Testis (tissue), 3 donors: ENCODE measurements around the gene FSTL4. TPM values are rescaled to one million over a fixed set of nuclear protein-coding genes. Genes with fewer than 3 reads are reported as not detected.

Experiments used
- DNase-seq: peaks from one replicate; pipeline ENCODE4 v3.0.0-alpha.2; 2019
- H3K27ac ChIP-seq, 2 donors: fragments of 200-600 bp; sonication (generic); one replicate each; pipeline ENCODE4 v1.5.1; 2019
- H3K27me3 ChIP-seq: fragments of 200-600 bp; sonication (generic); one replicate; pipeline ENCODE4 v1.5.1; 2019
- H3K36me3 ChIP-seq: fragments of 200-600 bp; sonication (generic); one replicate; pipeline ENCODE4 v1.5.1; 2017; ENCODE audit warnings: low read depth; ENCODE audit errors: missing control alignments
- H3K4me1 ChIP-seq: fragments of 200-600 bp; sonication (generic); one replicate; pipeline ENCODE4 v1.5.1; 2019
- H3K4me3 ChIP-seq, 2 donors: fragments of 200-600 bp; sonication (generic); one replicate each; pipeline ENCODE4 v1.5.1; 2017 to 2019
- H3K9me3 ChIP-seq: fragments of 200-600 bp; sonication (generic); one replicate; pipeline ENCODE4 v1.5.1; 2017
- POLR2A ChIP-seq: fragments of 450-650 bp; IDR thresholded peaks from one replicate; pipeline ENCODE4 v1.6.1; 2017; ENCODE audit warnings: antibody characterized with exemption, mild to moderate bottlenecking, moderate library complexity
- WGBS, 2 donors: methylation state at CpG; one replicate each; pipeline ENCODE4 v1.1.5; 2018; 5-methylcytosine and 5-hydroxymethylcytosine counted together
- intact Hi-C: fragments of 100-400 bp; cut with DNase I; formaldehyde crosslinking; loops from one replicate; pipeline ENCODE4 v1.15.1; 2023; ENCODE audit warnings: low total_unique reads
- polyA plus RNA-seq: library from polyadenylated mRNA; stranded (reverse); fragments of 350-450 nt; fragmentation: Illumina TruSeq; extraction: RNeasy Lipid Tissue Mini Kit (QIAGEN cat#74804); gene quantifications from one replicate; pipeline ENCODE4 v1.2.3, GENCODE V29; 2014; ENCODE audit warnings: low read depth, low replicate concordance; ENCODE audit not compliant: insufficient read depth
- total RNA-seq, 2 donors: library from RNA; depleted of rRNA; stranded (reverse); fragments of >200 nt; gene quantifications; one replicate each; pipeline ENCODE4 v1.2.3, GENCODE V29; 2016
- TF ChIP-seq, protein P1 (sequence below), 3 experiments: fragments of 450-650 bp in 2 of 3; fragments of 200-600 bp in 1 of 3; sonication (generic) in 1 of 3; IDR thresholded peaks; one replicate each; pipeline ENCODE4 v1.5.1; 2016 to 2019; ENCODE audit warnings: antibody characterized with exemption in 3 of 3, mild to moderate bottlenecking in 2 of 3, moderate library complexity in 1 of 3

Gene FSTL4
- total and polyA plus RNA-seq, 3 donors from 2014 or later = 7.1 to 8.6 (median 7.4) TPM

DNA sequence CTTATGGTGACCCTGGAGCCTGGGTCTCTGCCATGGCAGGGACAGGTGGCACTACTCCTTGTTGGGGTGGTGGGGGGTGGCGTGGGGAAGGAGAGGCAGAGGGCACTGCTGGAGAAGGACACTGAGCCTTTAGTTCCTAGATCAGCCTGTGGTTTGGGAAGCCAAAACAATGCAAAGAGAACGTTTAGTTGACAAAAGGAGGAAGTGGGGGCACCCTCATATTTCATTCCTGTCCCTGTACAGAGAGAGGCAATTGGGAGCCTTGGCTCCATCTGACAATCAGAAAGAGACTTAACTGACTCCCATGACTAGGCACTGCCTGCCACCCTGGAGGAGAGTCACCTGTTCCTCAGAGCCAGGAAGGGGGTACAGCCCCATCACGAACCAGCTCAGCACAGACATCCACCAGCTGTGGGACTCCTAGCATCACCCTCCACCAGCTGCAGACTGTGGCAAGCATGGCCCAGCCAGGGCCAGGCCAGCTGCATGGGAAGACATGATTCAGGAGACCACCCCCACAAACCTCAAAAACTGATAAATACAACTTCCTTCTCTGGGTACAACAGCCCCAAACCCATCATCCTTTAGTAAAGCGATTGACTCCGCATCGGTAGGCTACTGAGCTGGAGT is 303.1 kb downstream of the FSTL4 start:
- Histone ChIP-seq H3K4me1 (no peaks in the 10 kb centered on the region), H3K36me3 (no peaks in the 10 kb centered on the region), H3K27me3 (no peaks in the 10 kb centered on the region), H3K27ac (no peak overlapping the region), H3K9me3 (no peaks in the 10 kb centered on the region), H3K4me3 (no peak overlapping the region)
- DNase-seq = no peak
- intact Hi-C loops = no loop called here
- WGBS, 2 donors = 81 to 90% methylated on average over 6 of the region's 6 CpGs
- TF ChIP-seq POLR2A = no peak
- TF ChIP-seq, protein P1, sequence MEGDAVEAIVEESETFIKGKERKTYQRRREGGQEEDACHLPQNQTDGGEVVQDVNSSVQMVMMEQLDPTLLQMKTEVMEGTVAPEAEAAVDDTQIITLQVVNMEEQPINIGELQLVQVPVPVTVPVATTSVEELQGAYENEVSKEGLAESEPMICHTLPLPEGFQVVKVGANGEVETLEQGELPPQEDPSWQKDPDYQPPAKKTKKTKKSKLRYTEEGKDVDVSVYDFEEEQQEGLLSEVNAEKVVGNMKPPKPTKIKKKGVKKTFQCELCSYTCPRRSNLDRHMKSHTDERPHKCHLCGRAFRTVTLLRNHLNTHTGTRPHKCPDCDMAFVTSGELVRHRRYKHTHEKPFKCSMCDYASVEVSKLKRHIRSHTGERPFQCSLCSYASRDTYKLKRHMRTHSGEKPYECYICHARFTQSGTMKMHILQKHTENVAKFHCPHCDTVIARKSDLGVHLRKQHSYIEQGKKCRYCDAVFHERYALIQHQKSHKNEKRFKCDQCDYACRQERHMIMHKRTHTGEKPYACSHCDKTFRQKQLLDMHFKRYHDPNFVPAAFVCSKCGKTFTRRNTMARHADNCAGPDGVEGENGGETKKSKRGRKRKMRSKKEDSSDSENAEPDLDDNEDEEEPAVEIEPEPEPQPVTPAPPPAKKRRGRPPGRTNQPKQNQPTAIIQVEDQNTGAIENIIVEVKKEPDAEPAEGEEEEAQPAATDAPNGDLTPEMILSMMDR (IDR thresholded peaks at IDR 0.05) = no peak

DNA sequence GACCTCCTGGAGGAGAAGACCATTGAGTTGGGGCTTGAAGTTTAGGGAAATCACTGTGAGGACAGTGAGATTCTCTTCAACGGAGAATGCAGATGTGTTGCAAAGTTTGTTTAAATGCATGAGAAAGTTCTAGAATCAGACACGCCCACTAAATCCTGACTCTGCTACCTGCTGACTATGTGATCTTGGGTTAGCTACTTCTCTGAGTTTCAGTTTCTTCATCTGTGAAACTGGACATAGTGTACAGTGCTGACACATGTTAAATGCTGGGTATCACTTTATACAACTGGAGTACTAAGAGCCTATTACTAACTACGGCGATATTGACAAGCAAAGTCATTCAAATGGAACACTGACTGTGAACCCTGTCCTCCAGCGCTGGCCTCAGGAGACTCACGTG is 305.1 kb downstream of the FSTL4 start:
- no peak for TF ChIP-seq POLR2A
- TF ChIP-seq, protein P1 (IDR thresholded peaks at IDR 0.05) = no peak
- Histone ChIP-seq H3K4me3 (no peak overlapping the region), H3K27me3 (no peaks in the 10 kb centered on the region), H3K36me3 (no peaks in the 10 kb centered on the region), H3K4me1 (no peaks in the 10 kb centered on the region), H3K27ac (no peak overlapping the region), H3K9me3 (no peaks in the 10 kb centered on the region)
- WGBS, 2 donors = 90 to 96% methylated on average over 6 of the region's 6 CpGs
- intact Hi-C loops = no loop called here
- DNase-seq = no peak

DNA sequence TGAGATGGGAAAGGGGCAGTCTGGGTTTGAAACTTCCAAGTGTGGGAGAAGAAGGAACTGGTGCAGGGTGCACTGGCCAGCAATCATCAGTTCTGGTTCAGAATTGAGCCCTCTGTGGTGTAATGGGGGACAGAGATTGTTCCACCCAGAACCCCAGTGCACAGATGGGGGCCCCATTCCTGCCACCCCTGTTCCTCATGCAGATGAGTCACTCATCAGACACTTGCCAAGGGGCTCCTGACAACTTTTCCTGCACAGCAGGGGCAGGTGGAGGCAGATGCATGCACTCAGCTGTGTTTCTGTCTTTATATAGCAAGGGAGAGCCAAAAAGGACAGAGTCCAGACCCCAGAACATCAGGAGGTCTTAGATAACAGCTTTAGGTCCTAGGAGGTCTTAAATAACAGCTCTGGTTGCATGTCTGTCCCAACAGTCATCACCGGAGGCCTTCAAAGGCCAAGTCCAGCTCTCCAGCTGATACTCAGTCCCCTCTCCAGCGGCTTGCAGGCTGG is 307.6 kb downstream of the FSTL4 start:
- Histone ChIP-seq H3K9me3 (no peaks in the 10 kb centered on the region), H3K36me3 (no peaks in the 10 kb centered on the region), H3K27ac (no peak overlapping the region), H3K4me3 (no peak overlapping the region), H3K27me3 (no peaks in the 10 kb centered on the region), H3K4me1 (no peaks in the 10 kb centered on the region)
- WGBS, 2 donors = 80 to 97% methylated on average over 1 to 2 of the region's 2 CpGs
- TF ChIP-seq, protein P1 (IDR thresholded peaks at IDR 0.05) = no peak
- TF ChIP-seq POLR2A = no peak
- DNase-seq = no peak
- intact Hi-C loops = no loop called here

DNA sequence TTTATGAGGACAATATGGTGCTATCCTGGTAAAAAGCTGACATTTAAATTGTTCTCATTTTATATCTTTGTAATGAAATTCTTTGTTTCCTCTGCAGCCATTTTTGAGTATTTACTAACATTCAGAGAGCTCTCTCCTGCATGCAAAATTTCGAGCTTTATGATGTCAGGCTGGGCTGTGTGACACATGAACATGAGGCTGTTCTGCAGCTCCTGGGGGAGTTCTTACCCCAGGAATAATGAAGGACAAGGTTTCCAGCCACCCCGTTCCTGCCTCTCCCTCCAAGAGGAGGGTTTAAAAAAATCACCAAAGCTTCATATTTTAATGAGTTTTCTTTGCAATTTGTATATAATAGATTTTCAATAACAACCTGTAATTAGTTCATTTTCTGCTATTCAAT is 308.2 kb downstream of the FSTL4 start:
- Histone ChIP-seq H3K9me3 (no peaks in the 10 kb centered on the region), H3K4me3 (no peak overlapping the region), H3K36me3 (no peaks in the 10 kb centered on the region), H3K4me1 (no peaks in the 10 kb centered on the region), H3K27me3 (no peaks in the 10 kb centered on the region), H3K27ac (no peak overlapping the region)
- WGBS, 2 donors = 51 to 75% methylated on average over 2 of the region's 2 CpGs
- TF ChIP-seq, protein P1 (IDR thresholded peaks at IDR 0.05) = no peak
- no peak for TF ChIP-seq POLR2A
- DNase-seq = no peak
- intact Hi-C loops = no loop called here

DNA sequence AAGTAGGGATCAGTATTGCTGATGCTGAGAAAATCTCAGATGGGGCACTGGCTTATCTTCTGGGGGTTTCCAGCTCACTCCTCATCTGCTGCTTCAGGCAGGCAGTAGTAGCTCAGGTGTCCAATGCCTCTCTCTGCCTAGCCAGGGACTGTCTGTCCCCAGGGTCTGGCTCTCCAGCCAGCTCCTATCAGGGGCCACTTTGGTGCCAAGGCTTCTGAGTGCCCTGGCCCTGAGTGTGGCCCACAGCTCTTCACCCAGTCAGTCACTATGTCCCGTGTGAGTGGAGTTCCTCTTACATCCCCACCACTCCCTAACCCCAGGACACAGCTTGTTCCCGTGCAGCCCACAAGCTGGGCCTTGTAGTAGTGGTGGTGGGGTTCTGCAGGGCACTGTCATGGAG is 309.0 kb downstream of the FSTL4 start:
- no peak for TF ChIP-seq POLR2A
- TF ChIP-seq, protein P1 (IDR thresholded peaks at IDR 0.05) = no peak
- Histone ChIP-seq H3K36me3 (no peaks in the 10 kb centered on the region), H3K27me3 (no peaks in the 10 kb centered on the region), H3K9me3 (no peaks in the 10 kb centered on the region), H3K4me1 (no peaks in the 10 kb centered on the region), H3K4me3 (no peak overlapping the region), H3K27ac (no peak overlapping the region)
- DNase-seq = no peak
- 86% methylated on average over 2 of the region's 2 CpGs; no CpG with 5 or more reads in 1 of the 2 donors for WGBS, 2 donors
- intact Hi-C loops = no loop called here
